ENCODE measurements around the gene FGGY. TPM values are rescaled to one million over a fixed set of nuclear protein-coding genes. Genes with fewer than 3 reads are reported as not detected.

The FGGY gene
- total RNA-seq, 1 experiment from 2014 or later, result 14.6 TPM

DNA sequence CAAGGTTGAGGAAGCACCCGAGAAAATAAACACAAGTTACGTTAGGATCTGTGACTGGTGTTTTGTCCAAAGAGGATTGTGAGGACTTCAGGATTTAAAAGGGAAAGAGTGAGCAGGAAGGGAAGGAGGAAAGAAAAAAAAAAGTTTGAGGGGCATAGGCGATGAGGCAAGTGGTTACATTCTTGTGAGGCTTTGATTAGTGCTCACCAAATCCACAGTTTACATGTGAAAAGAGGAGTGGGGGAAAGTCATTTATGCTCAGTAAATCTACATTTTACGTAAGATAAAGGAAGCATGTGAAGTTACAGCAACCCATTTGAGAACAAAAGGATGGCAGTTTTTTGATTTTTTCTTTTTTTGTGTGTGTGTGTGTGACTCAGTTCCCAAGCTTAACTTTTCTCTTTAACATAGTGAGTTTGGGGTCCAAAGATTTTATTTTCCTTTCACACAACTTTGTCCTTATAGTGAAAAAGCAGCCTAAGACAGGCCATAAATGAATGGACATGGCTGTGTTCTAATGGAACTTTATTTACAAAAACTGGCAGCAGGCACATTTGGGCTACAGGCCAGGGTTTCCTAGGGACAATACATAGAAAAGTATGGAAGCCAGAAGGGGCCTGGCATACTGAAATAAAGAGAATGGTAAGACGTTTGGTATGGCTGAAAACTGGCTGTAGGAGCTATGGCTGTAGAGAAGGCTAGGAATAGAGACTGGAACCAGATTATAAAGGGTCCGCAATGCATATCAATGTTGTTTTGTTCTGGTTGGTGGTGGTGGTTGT lies 121.7 kb downstream of the FGGY start:
- TF ChIP-seq, protein P1, sequence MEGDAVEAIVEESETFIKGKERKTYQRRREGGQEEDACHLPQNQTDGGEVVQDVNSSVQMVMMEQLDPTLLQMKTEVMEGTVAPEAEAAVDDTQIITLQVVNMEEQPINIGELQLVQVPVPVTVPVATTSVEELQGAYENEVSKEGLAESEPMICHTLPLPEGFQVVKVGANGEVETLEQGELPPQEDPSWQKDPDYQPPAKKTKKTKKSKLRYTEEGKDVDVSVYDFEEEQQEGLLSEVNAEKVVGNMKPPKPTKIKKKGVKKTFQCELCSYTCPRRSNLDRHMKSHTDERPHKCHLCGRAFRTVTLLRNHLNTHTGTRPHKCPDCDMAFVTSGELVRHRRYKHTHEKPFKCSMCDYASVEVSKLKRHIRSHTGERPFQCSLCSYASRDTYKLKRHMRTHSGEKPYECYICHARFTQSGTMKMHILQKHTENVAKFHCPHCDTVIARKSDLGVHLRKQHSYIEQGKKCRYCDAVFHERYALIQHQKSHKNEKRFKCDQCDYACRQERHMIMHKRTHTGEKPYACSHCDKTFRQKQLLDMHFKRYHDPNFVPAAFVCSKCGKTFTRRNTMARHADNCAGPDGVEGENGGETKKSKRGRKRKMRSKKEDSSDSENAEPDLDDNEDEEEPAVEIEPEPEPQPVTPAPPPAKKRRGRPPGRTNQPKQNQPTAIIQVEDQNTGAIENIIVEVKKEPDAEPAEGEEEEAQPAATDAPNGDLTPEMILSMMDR (conservative IDR thresholded peaks at IDR 0.05), result no peak
- H3K9ac ChIP-seq (ENCODE audit: extremely low read depth, insufficient read length, low read length), result no peak overlapping the region

More for the DNA sequence above, 121.7 kb downstream of the FGGY start:
- no peak overlapping the region for H3T11ph ChIP-seq (ENCODE audit: low read length)
- H3K18ac ChIP-seq (ENCODE audit: insufficient read length, low read depth, low read length), result no peak overlapping the region
- H3K4ac ChIP-seq (ENCODE audit: low read depth, low read length), result no peak overlapping the region
- no peak overlapping the region for H3K27ac ChIP-seq (ENCODE audit: insufficient read length, low read depth, low read length)
- H3K14ac ChIP-seq (ENCODE audit: insufficient read depth, low read length), result no peak overlapping the region
- Mint-ChIP-seq H3K27me3 (ENCODE audit: low read depth) (no peaks in the 10 kb centered on the region), H3K4me3 (peak overlapping the region; percentile 0 to 23; a peak in 2 of 5 replicates), H3K27ac (peak overlapping the region; percentile 42 to 94 (median 76)), H3K36me3 (ENCODE audit: insufficient read depth in 1 of 3, low read depth in 3 of 3) (no peaks in the 10 kb centered on the region; a peak in 1 of 7 replicates), H3K4me1 (peaks cover 27 to 46% of the 10 kb centered on the region in 2 experiments), H3K9me3 (no peaks in the 10 kb centered on the region)
- no peak overlapping the region for H3K56ac ChIP-seq (ENCODE audit: insufficient read length, low read depth, low read length)
- H2AK5ac ChIP-seq (ENCODE audit: insufficient read length, low read length), result no peak overlapping the region
- H4K5ac ChIP-seq (ENCODE audit: insufficient read length, low read depth, low read length), result no peak overlapping the region
- no peak overlapping the region for H3K4me2 ChIP-seq (ENCODE audit: insufficient read depth, insufficient read length, low read length)
- no peak overlapping the region for H4K8ac ChIP-seq (replicated peaks; ENCODE audit: insufficient read length, low read depth, low read length)
- no peak overlapping the region for H2BK5ac ChIP-seq (ENCODE audit: insufficient read length, low read length)
- no peak overlapping the region for H2BK120ac ChIP-seq (ENCODE audit: low read depth, low read length, poor library complexity, severe bottlenecking)
- H3K27me3 ChIP-seq (ENCODE audit: insufficient read depth, low read length), result no peaks in the 10 kb centered on the region
- no peaks in the 10 kb centered on the region for H3K23me2 ChIP-seq (ENCODE audit: insufficient read length, low read depth, low read length, poor library complexity, severe bottlenecking)
- H2BK15ac ChIP-seq (ENCODE audit: low read depth, low read length), result no peak overlapping the region
- no peak overlapping the region for H2BK12ac ChIP-seq (ENCODE audit: insufficient read length, low read depth, low read length)
- H4K91ac ChIP-seq (ENCODE audit: insufficient read length, low read depth, low read length), result no peak overlapping the region
- H4K20me1 ChIP-seq (ENCODE audit: control insufficient read depth, insufficient read depth, insufficient read length), result no peaks in the 10 kb centered on the region
- no peak overlapping the region for H2AFZ ChIP-seq (ENCODE audit: low read length)
- no peaks in the 10 kb centered on the region for H3K79me2 ChIP-seq (ENCODE audit: insufficient read depth, low read length)
- H3K4me1 ChIP-seq (ENCODE audit: insufficient read depth, low read length), result peaks cover 4% of the 10 kb centered on the region; the same call in 1 of the 2 replicates
- no peak overlapping the region for H3K23ac ChIP-seq (ENCODE audit: insufficient read length, low read depth, low read length)
- H2BK20ac ChIP-seq (ENCODE audit: low read depth, low read length, poor library complexity, severe bottlenecking), result no peak overlapping the region
- WGBS (ENCODE audit: extremely low coverage, insufficient read length, low lambda C conversion rate), result no CpG with 5 or more reads among the region's 6 CpGs
- no peaks in the 10 kb centered on the region for H3K9me3 ChIP-seq (ENCODE audit: control insufficient read depth, low read depth, low read length)
- DNase-seq, result no peak
- no peaks in the 10 kb centered on the region for H3K79me1 ChIP-seq (ENCODE audit: insufficient read depth, low read depth, low read length, poor library complexity, severe bottlenecking)
